Right lobe of liver (tissue), 6 donors: ENCODE data around the gene GALNT2. TPM values are rescaled to one million over a fixed set of nuclear protein-coding genes. Genes with fewer than 3 reads are reported as not detected.

Experiments used
- ATAC-seq, 4 donors: fragments of 200-7000 bp; cut with Tn5 transposase; one replicate each; pipeline ENCODE4 v1.9.1; 2020; ENCODE audit warnings: mild to moderate bottlenecking in 4 of 4, moderate library complexity in 4 of 4
- DNase-seq, 3 donors: peaks; one replicate each; pipeline ENCODE4 v3.0.0-alpha.2; 2020
- H3K27ac ChIP-seq, 3 donors: fragments of 200-600 bp; one replicate each; pipeline ENCODE4 v1.8.0; 2022
- H3K27me3 ChIP-seq, 2 donors: fragments of 200-600 bp; one replicate each; pipeline ENCODE4 v1.8.0; 2022
- H3K36me3 ChIP-seq, 4 donors: fragments of 200-600 bp; sonication (generic) in 1 of 4; one replicate each; pipeline versions ENCODE4 v1.5.1 to v1.8.0; 2017 to 2022; ENCODE audit warnings: control low read depth in 1 of 4
- H3K4me1 ChIP-seq, 4 donors: fragments of 200-600 bp; sonication (generic) in 1 of 4; one replicate each; pipeline versions ENCODE4 v1.5.1 to v1.8.0; 2017 to 2022; ENCODE audit warnings: control low read depth in 1 of 4
- H3K4me3 ChIP-seq, 3 donors: fragments of 200-600 bp; one replicate each; pipeline ENCODE4 v1.8.0; 2022
- H3K9me3 ChIP-seq, 4 donors: fragments of 200-600 bp; sonication (generic) in 1 of 4; one replicate each; pipeline versions ENCODE4 v1.5.1 to v1.8.0; 2017 to 2022; ENCODE audit warnings: control low read depth in 1 of 4
- CTCF ChIP-seq, 4 donors: fragments of 200-600 bp in 3 of 4; fragments of 450-650 bp in 1 of 4; IDR thresholded peaks; one replicate each; pipeline versions ENCODE4 v1.5.1 to v1.8.0; 2016 to 2022; ENCODE audit warnings: antibody characterized with exemption in 4 of 4, mild to moderate bottlenecking in 2 of 4
- POLR2A ChIP-seq: fragments of 450-650 bp; IDR thresholded peaks from one replicate; pipeline ENCODE4 v1.6.1; 2017; ENCODE audit warnings: antibody characterized with exemption, mild to moderate bottlenecking
- WGBS: methylation state at CpG from one replicate; pipeline ENCODE4 v1.1.6; 2018; ENCODE audit warnings: low coverage, low lambda C conversion rate; ENCODE audit not compliant: insufficient coverage; ENCODE audit errors: missing lambda C conversion rate; 5-methylcytosine and 5-hydroxymethylcytosine counted together
- intact Hi-C, 2 donors: fragments of 100-400 bp; cut with DNase I; formaldehyde crosslinking; loops; one replicate each; pipeline versions ENCODE4 v1.11.2 to v1.14.1; 2022
- total RNA-seq, 6 experiments: library from RNA; depleted of rRNA in 2 of 6; stranded (reverse); fragments of >200 nt in 2 of 6; fragmentation: NEBNext Ultra II Directional in 3 of 6; extraction: Animal tissue kit (Norgen Biotek cat#: 25700) in 3 of 6; gene quantifications; one replicate each; pipeline versions ENCODE4 v1.1.0 to v1.2.4, GENCODE V29; 2016 to 2023
- donor health status: DM: no; HTN: yes; CAD: no.
- donor health status: DM: no; HTN: no; CAD: no.
- donor health status: DM: no; HTN: no; CAD: no.
- donor health status: DM: no; HTN: yes; CAD: no.
- donor health status: DM: no; HTN: yes; CAD: no.

Gene GALNT2
- total RNA-seq, 6 experiments from 2014 or later, result 58.0 to 152 (median 131) TPM

- 92% methylated on average over 4 of the region's 7 CpGs for WGBS
- no peak for ATAC-seq
- Histone ChIP-seq H3K36me3 (no peaks in the 10 kb centered on the region), H3K27ac (peak overlapping the region in 1 of 3 donors; percentile 87), H3K4me3 (no peak overlapping the region), H3K27me3 (no peaks in the 10 kb centered on the region), H3K4me1 (peaks cover 0 to 50% (median 14%) of the 10 kb centered on the region in 4 donors), H3K9me3 (no peaks in the 10 kb centered on the region)
- TF ChIP-seq POLR2A, result no peak
- TF ChIP-seq CTCF (IDR thresholded peaks at IDR 0.05), result no peak
- intact Hi-C loops, result no loop called here
- no peak for DNase-seq
These were observed 4.3 kb downstream of the GALNT2 start for GRCh38 chr1:230071316-230071715.

- 68% methylated on average over 4 of the region's 6 CpGs for WGBS
- DNase-seq (no peak), ATAC-seq (peak in 2 of 4 donors; percentile 1 to 10)
- Histone ChIP-seq H3K4me3 (no peak overlapping the region), H3K27ac (peak overlapping the region in 1 of 3 donors; percentile 33), H3K4me1 (peaks cover 0 to 50% (median 14%) of the 10 kb centered on the region in 4 donors), H3K9me3 (no peaks in the 10 kb centered on the region), H3K27me3 (no peaks in the 10 kb centered on the region), H3K36me3 (no peaks in the 10 kb centered on the region)
- TF ChIP-seq CTCF (IDR thresholded peaks at IDR 0.05), result no peak
- no peak for TF ChIP-seq POLR2A
- intact Hi-C loops, result no loop called here
These were observed 5.3 kb downstream of the GALNT2 start for GRCh38 chr1:230072296-230072695.

- H3K4me3 ChIP-seq, result no peak overlapping the region
- no CpG with 5 or more reads among the region's 1 CpG for WGBS
- intact Hi-C loops, result no loop called here
- peaks cover 0 to 50% (median 14%) of the 10 kb centered on the region in 4 donors for H3K4me1 ChIP-seq
- TF ChIP-seq POLR2A (no peak), CTCF (IDR thresholded peaks at IDR 0.05) (no peak)
- no peaks in the 10 kb centered on the region for H3K9me3 ChIP-seq
- H3K27ac ChIP-seq, result no peak overlapping the region
- no peak for DNase-seq
- H3K36me3 ChIP-seq, result no peaks in the 10 kb centered on the region
- no peak for ATAC-seq
- no peaks in the 10 kb centered on the region for H3K27me3 ChIP-seq
These were observed 5.8 kb downstream of the GALNT2 start for GRCh38 chr1:230072866-230073265.

- no peak for TF ChIP-seq POLR2A
- no peak for TF ChIP-seq CTCF (IDR thresholded peaks at IDR 0.05)
- intact Hi-C loops, result no loop called here
- H3K9me3 ChIP-seq, result no peaks in the 10 kb centered on the region
- H3K4me3 ChIP-seq, result no peak overlapping the region
- no peaks in the 10 kb centered on the region for H3K27me3 ChIP-seq
- peak overlapping the region in 1 of 3 donors; percentile 10 for H3K27ac ChIP-seq
- H3K4me1 ChIP-seq, result peaks cover 0 to 46% (median 14%) of the 10 kb centered on the region in 4 donors
- WGBS, result 22% methylated on average over 1 of the region's 4 CpGs
- DNase-seq, result no peak
- no peaks in the 10 kb centered on the region for H3K36me3 ChIP-seq
- ATAC-seq, result peak in 3 of 4 donors; percentile 2 to 44 (median 39)
These were observed 6.5 kb downstream of the GALNT2 start for GRCh38 chr1:230073371-230074035.
